HG03565 (cell line): ENCODE data around the gene RBM26.
"Not testable (repeated sequence)": the region's sequence is repeated elsewhere in the genome, so short reads cannot be mapped to it uniquely, and the experiment has no call there.

Experiments
- ATAC-seq: cut with Tn5 transposase; IDR thresholded peaks from one replicate; pipeline ENCODE4 v1.9.1; 2021; ENCODE audit warnings: mild to moderate bottlenecking, moderate library complexity; ENCODE audit not compliant: unreplicated experiment

RBM26 gene

DNA sequence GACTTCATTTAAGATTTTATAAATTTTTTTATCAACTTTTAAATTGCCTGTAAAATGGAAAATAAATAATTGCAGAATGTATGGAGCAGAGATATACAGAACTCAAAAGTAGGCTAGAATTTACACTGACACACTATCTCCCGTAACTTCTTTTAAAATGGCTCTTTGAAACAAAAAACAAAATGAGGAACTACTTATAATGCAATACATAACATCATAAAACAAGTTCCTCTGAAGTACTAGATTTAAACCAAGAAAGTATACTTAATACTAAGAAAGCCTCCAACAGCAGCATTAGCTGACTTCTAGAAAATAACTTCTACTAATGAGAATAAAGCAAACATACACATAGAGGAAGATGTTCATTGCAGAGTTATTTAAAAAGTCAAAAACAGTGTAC is 17.0 kb downstream of the RBM26 start:
- no peak for ATAC-seq

DNA sequence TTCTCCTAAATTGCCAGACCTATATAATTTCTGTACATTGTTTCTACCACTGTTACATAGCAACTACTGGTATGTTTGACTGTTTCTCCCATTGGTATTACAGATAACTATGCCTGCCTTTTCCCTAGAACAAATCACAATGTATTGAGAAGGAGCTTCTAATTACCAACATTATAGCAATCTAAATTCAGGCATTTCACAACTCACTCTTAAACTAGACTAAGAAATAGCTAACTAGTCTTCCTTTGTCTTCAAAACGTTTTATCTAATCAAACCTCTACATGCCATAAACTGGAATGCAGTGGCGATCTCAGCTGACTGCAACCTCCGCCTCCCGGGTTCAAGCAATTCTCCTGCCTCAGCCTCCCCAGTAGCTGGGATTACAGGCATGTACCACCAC is 18.2 kb downstream of the RBM26 start:
- no peak for ATAC-seq

DNA sequence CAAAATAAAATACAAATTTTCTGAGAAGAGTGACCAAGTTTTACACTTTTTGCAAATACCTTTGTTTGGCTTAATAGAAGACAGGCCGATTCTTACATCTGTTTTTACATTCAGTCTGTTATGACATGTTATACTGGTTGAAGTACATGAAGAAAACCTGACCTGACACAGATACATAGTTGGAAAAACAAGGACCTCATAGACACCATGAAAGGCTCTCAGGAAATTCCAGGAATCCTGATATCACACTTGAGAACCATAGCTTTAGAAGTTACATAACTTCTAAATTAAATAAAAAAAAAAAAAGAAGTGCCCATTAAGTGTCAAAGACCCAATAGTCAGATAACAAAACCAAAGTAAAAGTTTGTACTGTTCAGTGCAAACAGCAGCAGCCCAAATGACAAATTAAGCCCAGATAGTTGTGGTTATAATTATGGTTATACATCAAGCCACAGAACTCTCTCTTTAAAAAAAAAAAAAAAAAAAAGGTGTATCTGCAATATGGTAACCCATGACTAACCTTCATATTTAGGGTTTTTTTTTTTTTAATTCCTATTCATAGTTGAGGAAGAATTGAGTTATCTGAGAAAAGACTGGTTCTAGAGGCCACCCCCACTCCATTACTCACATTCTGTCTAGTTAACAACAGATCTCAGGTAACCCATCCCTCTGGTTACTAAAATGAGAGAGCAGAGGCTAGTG is 19.8 kb downstream of the RBM26 start:
- ATAC-seq, result peak; percentile 8

DNA sequence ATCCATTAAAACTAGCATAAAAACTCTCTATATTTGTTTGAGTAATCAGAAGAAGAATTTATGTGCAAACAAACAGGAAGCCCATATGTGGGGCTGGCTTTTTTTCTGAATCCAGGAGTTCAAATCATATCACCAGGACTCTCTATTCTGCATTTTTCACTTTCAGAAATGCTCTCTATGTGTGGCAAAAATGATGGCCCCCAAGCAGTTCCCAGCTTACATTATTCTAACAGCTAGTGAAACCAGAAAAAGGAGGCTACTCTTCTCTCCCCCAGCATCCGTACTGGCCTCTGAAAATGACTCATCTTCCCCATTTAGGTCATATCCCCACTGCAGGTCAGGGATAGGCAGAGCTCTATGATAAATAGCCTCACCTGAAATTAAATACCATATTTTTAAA is 20.4 kb downstream of the RBM26 start:
- peak; percentile 93 for ATAC-seq

DNA sequence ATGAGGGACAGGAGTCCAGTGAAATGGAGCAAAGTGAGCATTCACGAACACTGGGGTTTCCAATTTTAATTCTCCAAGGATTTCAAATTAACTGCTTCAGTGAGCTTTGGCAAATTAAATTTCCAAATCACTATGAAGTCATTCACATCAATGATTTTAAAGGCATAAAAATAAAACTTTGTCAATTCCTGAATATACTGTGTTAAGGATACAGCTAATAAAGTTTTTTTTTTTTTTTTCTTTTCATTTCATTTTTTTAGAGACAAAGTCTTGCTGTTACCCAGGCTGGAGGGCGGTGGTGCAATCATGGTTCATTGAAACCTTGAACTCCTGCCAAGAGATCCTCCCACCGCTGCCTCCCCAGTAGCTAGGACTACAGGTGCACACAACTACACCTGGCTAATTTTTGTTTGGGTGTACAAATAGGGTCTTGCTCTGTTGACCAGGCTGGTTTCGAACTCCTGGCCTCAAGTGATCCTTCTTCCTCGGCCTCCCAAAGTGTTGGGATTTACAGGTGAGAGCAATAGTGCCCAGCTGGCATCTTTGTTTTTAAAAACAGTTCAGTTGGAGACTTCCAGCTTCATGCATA is 21.9 kb downstream of the RBM26 start:
- no peak for ATAC-seq

DNA sequence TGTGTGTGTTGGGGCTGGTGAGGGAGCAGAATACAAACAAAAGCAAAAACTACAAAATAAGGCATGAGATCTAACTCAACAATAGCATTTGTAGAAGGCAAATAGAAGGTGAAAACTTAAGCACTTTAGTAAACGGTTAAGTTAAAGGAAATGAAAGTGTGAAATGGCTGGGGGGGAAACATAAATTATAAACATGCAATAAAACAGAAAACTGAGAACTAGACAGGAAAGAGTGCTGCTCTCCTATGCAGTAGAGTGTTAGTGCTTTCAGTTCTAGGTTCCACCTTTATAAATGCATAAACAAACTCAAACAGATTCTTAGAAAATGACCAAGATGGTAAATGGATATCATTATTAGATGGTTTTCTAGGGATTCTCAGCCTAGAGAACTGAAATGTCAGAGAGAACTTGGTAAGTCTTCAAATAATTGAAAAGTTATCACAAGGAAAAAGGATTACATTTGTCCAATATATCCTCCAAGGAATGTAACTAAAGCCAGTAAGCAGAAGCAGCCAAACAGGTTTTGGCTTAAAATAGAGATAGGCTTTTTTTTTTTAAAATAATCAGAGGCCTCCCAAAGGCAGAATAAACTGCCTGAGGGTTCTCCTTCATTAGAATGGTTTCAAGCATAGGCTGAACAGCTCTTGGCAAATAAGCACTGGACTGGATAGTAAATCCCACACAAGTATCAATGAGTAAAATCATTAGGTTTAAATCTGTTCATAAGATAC is 23.3 kb downstream of the RBM26 start:
- ATAC-seq, result peak; percentile 29

DNA sequence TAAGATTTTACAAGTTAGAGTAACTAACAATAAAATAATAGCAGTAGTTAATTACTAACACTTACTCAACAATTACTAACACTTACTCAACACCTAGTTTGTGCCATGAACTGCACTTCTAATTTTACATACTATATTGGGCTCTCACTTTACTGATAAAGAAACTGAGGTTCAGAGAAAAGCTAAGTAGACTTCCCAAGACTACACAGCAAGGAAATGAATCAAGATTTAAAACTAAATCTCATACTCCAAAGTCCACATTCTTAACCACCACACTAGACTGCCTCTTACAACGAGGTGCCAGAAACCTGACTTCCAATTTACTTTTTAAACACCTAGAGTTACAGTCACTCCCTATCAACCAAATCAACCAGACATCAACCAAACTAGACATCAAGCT is 25.1 kb downstream of the RBM26 start:
- ATAC-seq, result no peak

DNA sequence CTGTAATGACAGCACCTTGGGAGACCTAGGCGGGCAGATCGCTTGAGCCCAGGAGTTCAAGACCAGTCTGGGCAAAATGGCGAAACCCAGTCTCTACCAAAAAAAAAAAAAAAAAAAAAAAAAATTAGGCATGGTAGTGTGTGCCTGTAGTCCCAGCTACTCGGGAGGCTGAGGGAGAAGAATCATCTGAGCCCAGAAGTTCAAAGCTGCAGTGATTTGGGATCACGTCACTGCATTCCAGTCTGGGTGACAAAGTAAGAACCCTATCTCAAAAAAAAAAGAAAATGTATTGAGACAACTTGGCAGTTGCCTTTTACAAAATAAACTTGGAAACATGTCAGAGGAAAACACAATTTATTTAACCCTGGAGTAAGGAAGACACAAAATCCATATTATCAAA is 26.8 kb downstream of the RBM26 start:
- ATAC-seq, result no peak

DNA sequence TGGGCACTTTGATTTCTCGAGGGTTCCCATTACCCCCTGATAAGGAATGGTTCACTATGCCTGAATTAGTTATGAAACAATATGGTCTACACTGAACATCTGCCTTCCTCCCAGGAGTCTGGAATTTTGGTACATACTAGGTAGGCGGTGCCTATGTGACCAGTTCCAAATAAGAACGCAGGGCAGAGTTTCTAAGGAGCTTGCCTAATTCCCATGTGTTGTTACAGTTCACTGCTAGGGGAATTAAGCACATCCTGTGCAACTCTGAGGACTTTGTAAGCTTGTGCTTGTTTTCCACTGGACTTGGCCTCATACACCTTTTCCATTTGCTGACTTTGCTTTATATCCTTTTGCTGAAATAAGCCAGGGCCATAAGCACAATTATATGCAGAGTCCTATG is 29.2 kb downstream of the RBM26 start:
- no peak for ATAC-seq

DNA sequence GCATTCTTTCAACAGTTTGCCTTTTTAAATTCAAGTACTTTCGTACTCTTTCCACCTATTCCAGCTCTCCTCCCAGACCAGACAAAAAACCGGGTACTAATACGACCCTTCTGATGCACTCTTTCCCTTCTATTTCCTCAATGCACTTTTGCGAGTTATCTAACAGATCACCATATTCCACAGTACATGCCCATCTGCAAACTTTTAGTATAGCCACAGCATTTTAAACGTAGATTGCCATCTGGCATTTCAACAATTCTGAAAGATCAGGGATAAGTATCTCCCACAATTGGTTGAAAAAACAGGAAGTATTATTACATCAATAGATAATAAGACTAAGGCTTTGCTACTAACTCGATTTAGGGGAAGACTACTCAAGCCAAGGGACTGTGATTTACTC is 31.5 kb downstream of the RBM26 start:
- no peak for ATAC-seq

DNA sequence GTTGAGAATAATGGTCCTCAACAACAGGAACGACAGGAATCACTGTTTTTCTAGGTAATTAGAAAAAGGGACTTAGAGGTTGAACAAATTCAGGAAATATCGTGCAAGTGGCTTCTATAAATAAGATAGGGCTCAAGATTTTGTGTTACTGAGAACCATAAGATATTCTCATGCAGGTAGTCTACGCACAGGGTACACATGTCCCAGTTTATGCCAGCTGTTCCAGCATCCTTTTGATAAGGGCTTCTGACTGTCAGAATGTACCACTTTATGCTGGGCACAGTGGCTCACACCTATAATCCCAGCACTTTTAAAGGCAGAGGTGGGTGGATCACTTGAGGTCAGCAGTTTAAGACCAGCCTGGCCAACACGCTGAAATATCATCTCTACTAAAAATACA is 32.1 kb downstream of the RBM26 start:
- ATAC-seq, result no peak

DNA sequence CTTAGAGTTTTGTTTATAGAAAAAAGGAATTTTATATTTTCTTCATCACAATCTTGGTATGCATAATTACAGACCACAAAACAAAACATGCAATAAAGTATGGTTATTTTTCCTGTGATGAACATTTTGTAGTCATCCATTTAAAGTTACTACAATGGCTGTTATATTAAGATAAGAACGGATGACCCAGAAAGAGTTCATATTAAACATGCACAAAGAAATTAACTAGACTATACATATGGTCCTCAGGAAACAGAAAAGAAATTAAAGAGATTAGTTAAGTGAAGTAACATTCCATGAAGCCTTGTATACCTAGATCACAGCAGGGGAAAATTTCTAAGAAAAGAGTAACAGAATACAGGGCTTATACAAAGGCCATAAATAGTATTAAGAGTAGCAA is 36.8 kb downstream of the RBM26 start:
- ATAC-seq, result no peak

DNA sequence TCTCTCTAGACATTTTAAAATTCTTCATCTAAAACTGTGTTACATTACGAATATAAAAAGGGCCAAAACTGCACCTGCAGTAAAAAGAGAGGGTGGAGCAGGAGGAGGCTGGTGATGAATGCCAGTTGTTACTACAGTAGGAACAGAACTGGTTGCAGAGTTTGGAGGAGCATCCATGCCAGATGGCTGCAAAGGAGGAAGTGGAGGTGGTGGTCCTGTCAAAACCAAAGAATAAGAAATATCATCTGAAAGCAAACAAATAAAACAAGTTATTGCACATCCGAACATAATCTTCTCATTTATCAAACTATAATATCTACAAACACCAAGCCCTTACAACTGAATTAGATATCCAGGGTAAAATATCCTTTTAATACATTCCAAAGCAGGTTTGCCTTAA is 40.1 kb downstream of the RBM26 start:
- no peak for ATAC-seq

DNA sequence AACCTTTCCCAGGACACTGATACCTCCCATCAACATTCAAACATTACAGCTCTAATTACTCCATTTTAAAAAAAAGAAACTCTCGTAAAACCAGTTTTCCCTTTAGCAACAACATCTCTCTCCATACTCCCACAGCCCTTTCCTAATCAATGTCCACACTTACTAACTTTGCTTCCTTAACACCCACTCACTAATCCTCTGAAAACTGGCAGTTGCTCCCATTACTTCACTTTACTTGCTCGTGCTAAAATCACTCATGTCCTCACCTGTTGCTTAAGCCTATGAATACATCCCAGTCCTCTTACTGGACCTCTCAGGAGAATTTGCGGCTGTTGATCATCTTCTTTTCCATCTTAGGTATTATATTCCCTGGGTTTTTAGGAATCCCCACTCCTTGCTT is 44.8 kb downstream of the RBM26 start:
- ATAC-seq, result no peak

DNA sequence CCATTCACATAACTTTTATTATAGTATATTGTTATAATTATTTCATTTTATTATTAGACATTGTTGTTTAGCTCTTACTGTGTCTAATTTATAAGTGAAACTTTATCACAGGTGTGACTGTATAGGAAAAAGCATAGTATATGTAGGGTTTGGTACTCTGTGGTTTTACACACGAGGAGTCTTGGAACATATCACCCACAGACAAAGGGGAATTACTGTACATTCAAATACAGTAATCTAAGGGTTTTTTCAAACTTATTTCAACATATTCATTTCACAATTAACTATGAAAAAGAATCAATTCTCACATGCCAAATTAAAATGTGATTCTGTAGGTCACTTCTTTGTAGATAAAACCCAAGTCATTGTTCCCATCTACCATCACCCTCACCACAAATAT is 46.0 kb downstream of the RBM26 start:
- peak; percentile 47 for ATAC-seq

DNA sequence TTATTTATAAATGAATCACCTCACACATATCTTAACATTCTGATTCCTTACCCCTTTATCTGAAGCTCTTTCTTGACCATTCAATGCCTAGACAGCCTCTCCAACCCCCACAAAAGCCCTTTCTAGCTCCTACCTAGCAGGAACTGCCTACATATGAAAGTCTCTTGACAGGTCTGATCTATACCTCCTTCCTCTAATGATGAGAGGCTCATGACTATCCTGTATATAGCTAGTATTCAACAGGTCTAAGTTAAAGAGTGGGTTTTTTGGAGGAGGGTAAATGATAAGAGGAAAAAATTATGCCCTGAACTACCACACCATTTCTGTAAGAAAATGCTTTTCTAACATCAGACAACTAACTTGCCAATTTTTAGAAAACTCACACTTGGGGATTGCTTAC is 47.0 kb downstream of the RBM26 start:
- no peak for ATAC-seq

DNA sequence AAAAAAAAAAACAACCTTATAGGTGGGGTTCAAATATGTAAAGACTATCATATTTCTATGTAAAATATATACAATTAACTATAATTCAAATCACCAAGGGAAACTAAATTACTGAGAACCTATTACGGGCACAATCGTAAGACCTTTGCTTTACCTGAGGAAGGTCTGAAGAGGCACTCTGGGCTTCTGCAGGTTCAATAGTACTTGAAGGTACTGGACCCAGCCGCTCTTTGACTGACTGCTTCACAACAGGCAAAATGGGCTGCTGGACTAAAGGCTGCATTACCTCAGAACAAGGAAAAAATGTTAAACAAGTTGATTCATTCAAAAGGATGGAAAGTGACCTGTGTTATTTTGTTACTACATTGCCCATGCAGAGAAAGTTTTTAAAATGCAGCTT is 51.8 kb downstream of the RBM26 start:
- ATAC-seq, result no peak

DNA sequence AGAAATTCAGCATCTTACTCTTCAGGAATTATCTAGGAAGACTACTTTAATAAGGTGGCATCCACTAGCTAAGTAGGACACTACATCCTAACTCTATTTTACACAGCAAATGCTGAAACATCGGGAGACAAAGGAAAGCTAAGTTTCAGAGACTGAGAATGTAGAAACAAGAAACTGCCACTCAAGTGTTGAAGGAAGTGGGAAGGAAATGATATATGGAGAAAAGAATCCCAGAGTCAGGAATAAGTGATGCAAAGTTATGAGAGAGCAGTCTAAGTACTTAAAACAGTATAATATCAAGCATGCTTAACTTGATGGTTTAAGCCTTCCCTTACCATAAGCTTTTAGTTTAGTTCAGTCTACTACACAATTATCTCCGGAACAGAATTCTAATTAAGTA is 52.4 kb downstream of the RBM26 start:
- no peak for ATAC-seq

DNA sequence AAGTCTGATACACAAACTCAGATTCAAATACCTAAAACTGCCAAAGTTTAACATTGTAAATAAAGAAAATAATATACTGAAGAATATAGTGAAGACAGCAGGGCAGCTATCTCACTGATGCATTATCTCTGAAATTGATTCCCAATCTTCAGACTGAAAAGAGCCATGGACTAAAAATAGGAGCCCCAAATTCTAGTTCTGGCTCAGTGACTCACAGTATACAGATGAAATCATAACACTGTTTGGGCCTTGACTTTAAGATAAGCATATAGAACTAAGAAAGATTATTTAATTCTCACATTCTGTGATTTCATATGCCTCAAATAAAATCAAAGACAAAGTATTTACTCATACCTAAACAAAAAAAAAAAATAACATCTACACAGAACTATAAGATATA is 53.9 kb downstream of the RBM26 start:
- ATAC-seq, result no peak

DNA sequence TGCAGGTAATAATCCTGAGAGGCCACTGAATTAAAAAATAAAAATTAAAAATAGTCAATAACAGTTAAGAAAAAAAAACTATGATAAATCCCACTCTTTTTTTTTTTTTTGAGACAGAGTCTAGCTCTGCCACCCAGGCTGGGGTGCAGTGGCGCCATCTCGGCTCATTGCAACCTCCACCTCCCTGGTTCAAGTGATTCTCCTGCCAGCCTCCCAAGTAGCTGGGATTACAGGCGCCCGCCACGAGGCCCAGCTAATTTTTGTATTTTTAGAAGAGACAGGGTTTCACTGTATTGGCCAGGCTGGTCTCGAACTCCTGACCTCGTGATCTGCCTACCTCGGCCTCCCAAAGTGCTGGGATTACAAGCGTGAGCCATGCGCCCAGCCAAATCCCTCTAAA is 56.4 kb downstream of the RBM26 start:
- ATAC-seq, result not testable (repeated sequence)

DNA sequence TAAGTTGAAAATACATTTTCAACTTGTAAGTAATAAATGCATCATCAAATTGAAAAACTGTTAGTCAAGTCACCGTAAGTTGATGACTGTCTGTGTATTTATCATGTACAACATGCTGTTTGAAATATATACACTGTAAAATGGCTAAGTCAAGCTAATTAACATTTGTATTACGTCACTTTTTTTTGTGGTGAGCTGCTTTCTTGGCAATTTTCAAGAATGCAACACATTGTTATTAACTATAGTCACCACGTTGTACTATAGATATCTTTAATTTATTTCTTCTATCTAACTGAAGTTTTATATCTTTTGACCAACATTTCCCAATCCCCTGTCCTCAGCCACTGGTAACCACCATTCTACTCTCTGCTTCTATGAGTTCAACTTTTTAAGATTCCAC is 57.0 kb downstream of the RBM26 start:
- no peak for ATAC-seq

DNA sequence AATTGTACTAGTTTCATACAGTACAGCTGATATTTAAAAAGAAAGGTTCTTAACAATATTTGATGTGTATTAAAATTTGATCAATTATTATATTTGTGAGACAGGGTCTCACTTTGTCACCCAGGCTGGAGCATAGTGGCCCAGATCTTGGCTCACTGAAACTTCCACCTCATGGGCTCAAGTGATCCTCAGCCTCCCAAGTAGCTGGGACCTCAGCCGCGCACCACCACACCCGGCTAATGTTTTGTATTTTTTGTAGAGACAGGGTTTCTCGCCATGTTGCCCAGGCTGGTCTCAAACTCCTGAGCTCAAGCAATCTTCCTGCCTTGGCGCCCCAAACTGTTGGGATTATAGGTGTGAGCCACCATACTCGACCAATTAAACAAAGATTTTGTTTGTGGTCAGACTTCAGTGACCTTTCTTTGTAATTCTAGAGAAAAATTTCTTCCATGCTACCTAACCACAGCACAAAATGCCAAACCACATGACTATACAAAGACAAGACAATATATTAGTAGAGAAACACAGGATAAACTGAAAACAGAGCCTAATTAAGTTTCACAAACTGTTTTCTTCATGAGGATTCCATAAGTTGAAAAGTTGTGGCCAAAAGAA is 59.6 kb downstream of the RBM26 start:
- ATAC-seq, result no peak
